PC-9 (cell line): Measurements from ENCODE around the gene PPP2R2C. TPM values are rescaled to one million over a fixed set of nuclear protein-coding genes. Genes with fewer than 3 reads are reported as not detected.

Source experiments
- BruUV-seq: library from RNA; stranded (reverse); fragments of 400-500 nt; replicated peaks from 2 replicates; lab custom pipeline; 2021; lab: Mats Ljungman, UMichigan
- CTCF ChIA-PET: fragments of 300-600 bp; sonication (Branson Sonifier 250); formaldehyde crosslinking; loops from one replicate; lab custom pipeline; 2022; ENCODE audit warnings: antibody characterized with exemption; lab: Charles Lee
- POLR2A ChIA-PET: fragments of 300-600 bp; sonication (Branson Sonifier 250); formaldehyde crosslinking; loops from one replicate; lab custom pipeline; 2022; ENCODE audit warnings: antibody characterized with exemption; ENCODE audit not compliant: unreplicated experiment; lab: Charles Lee
- DNase-seq, 2 experiments: peaks; one replicate each; pipeline versions ENCODE4 v3.0.0 to v3.0.0-alpha.2; 2015 to 2022; ENCODE audit warnings: mixed read lengths in 1 of 2
- H2AFZ ChIP-seq: fragments of 200-600 bp; sonication (generic); 2 replicates; pipeline ENCODE4 v1.8.1; 2017; ENCODE audit warnings: antibody characterized with exemption
- H3F3A ChIP-seq: fragments of 200-600 bp; sonication (generic); 2 replicates; pipeline ENCODE4 v1.8.1; 2017; ENCODE audit warnings: antibody characterized with exemption, mild to moderate bottlenecking, low read depth; ENCODE audit not compliant: insufficient read depth
- H3K27ac ChIP-seq: fragments of 200-600 bp; sonication (generic); 2 replicates; pipeline ENCODE4 v1.6.1; 2016; ENCODE audit warnings: mixed run types
- H3K27me3 ChIP-seq: fragments of 200-600 bp; sonication (generic); 2 replicates; pipeline ENCODE4 v1.6.1; 2016; ENCODE audit warnings: low read depth, mixed run types; ENCODE audit not compliant: insufficient read depth
- H3K36me3 ChIP-seq: fragments of 200-600 bp; sonication (generic); 2 replicates; pipeline ENCODE4 v1.6.1; 2016; ENCODE audit warnings: low read depth, mixed run types
- H3K4me1 ChIP-seq: fragments of 200-600 bp; sonication (generic); replicated peaks from 2 replicates; pipeline ENCODE4 v1.6.1; 2016; ENCODE audit warnings: mixed run types; ENCODE audit not compliant: insufficient read depth
- H3K4me2 ChIP-seq: fragments of 200-600 bp; sonication (generic); 2 replicates; pipeline ENCODE4 v1.6.1; 2017; ENCODE audit warnings: mixed run types
- H3K4me3 ChIP-seq: fragments of 200-600 bp; sonication (generic); 2 replicates; pipeline ENCODE4 v1.6.1; 2016; ENCODE audit warnings: mixed run types
- H3K79me2 ChIP-seq: fragments of 200-600 bp; sonication (generic); 2 replicates; pipeline ENCODE4 v1.6.1; 2017; ENCODE audit warnings: low read depth, mixed run types
- H3K9me2 ChIP-seq: fragments of 200-600 bp; sonication (generic); 2 replicates; pipeline ENCODE4 v1.8.1; 2017; ENCODE audit warnings: mild to moderate bottlenecking; ENCODE audit not compliant: insufficient read depth
- H3K9me3 ChIP-seq: fragments of 200-600 bp; sonication (generic); 2 replicates; pipeline ENCODE4 v1.8.1; 2016; ENCODE audit warnings: low read depth; ENCODE audit not compliant: insufficient read depth
- H4K20me1 ChIP-seq: fragments of 200-600 bp; sonication (generic); 2 replicates; pipeline ENCODE4 v1.8.1; 2017; ENCODE audit not compliant: insufficient read depth
- EZH2 ChIP-seq: fragments of 200-600 bp; sonication (generic); IDR thresholded peaks from 2 replicates; pipeline ENCODE4 v1.8.0; 2017; ENCODE audit warnings: antibody characterized with exemption, low read depth
- intact Hi-C: fragments of 100-400 bp; cut with micrococcal nuclease; formaldehyde crosslinking; loops from one replicate; pipeline ENCODE4 v1.10.0; 2022; ENCODE audit not compliant: unreplicated experiment
- total RNA-seq: library from RNA; stranded (reverse); gene quantifications from 2 replicates; pipeline ENCODE4 v1.2.3, GENCODE V29; 2021
- TF ChIP-seq, protein P1 (sequence below): fragments of 200-600 bp; sonication (generic); conservative IDR thresholded peaks from 2 replicates; pipeline ENCODE4 v1.6.1; 2017; ENCODE audit warnings: mixed run types, antibody characterized with exemption, mild to moderate bottlenecking, moderate library complexity

The PPP2R2C gene
- total RNA-seq, 1 experiment from 2014 or later = 40.9 TPM

DNA sequence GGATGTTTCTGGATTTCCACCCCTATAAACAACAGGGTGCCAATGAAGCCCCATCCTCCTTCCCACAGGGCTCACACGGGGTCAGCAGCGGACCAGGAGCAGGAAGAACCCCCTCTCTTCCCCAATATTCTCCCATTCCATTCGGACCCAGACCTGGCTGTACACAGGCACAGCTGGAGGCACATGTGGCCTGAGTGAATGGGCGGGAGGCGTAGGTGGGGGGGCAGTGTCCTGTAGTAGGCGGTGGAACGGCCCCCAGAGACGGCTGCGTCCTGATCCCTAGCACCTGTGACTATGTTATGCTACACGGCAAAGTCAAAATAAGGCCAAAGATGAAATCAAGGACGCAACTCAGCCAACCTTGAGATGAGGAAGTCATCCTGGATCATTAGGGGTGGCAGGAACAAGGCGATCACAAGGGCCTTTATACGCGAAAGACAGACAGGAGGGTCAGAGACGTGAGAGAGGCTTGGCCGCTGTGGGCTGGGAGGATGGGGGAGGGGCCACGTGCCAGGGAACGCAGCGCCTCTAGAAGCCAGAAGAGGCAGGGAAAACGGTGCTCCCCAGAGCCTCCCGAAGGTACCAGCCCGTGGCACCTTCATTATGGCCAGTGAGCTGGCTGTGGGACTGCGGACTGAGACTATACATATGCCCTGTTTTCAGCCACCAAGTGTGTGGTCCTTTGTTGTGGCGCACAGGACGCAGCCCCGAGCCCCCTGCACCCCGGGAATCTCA lies 127.2 kb downstream of the PPP2R2C start:
- Histone ChIP-seq H3K4me2 (no peak overlapping the region), H3K9me3 (no peaks in the 10 kb centered on the region), H3K27me3 (no peaks in the 10 kb centered on the region), H3K27ac (no peak overlapping the region; the same call in 1 of the 2 replicates), H3F3A (peaks cover 18% of the 10 kb centered on the region), H3K9me2 (no peaks in the 10 kb centered on the region), H2AFZ (no peak overlapping the region), H3K36me3 (no peaks in the 10 kb centered on the region), H3K4me3 (no peak overlapping the region), H4K20me1 (no peaks in the 10 kb centered on the region), H3K79me2 (no peaks in the 10 kb centered on the region), H3K4me1 (peaks cover 18% of the 10 kb centered on the region)
- DNase-seq = no peak
- ChIA-PET CTCF (no interaction called here), POLR2A (no interaction called here)
- intact Hi-C loops = no loop called here
- BruUV-seq = no TSS peak
- TF ChIP-seq, protein P1, sequence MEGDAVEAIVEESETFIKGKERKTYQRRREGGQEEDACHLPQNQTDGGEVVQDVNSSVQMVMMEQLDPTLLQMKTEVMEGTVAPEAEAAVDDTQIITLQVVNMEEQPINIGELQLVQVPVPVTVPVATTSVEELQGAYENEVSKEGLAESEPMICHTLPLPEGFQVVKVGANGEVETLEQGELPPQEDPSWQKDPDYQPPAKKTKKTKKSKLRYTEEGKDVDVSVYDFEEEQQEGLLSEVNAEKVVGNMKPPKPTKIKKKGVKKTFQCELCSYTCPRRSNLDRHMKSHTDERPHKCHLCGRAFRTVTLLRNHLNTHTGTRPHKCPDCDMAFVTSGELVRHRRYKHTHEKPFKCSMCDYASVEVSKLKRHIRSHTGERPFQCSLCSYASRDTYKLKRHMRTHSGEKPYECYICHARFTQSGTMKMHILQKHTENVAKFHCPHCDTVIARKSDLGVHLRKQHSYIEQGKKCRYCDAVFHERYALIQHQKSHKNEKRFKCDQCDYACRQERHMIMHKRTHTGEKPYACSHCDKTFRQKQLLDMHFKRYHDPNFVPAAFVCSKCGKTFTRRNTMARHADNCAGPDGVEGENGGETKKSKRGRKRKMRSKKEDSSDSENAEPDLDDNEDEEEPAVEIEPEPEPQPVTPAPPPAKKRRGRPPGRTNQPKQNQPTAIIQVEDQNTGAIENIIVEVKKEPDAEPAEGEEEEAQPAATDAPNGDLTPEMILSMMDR = no peak
- no peak for TF ChIP-seq EZH2

DNA sequence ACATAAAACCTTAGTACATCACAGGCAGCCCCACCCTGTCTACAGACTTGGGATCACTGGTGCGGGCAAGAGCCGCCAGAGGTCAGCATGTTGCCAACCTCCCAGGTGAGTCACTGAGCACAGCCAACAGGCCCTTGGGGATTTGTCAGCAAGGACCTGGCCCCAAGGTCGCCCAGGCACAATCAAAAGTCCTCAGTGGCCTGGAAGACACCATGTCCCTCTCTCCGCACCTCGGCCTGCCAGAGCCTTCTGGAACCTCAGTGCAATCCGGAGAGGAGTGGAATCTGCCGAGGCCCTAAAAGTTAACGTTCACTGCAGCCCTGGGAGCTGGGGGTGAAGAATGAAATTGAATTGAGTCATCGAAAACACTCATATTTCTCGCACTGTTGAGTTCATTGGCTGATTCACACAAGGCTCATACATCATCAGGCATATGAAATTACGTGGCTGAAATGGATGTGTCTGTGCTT lies 128.4 kb downstream of the PPP2R2C start:
- Histone ChIP-seq H3K9me2 (no peaks in the 10 kb centered on the region), H3K9me3 (no peaks in the 10 kb centered on the region), H3K79me2 (no peaks in the 10 kb centered on the region), H3K4me2 (peak overlapping the region; percentile 66), H3K27me3 (no peaks in the 10 kb centered on the region), H4K20me1 (no peaks in the 10 kb centered on the region), H3F3A (peaks cover 18% of the 10 kb centered on the region), H3K4me3 (peak overlapping the region; percentile 15; the same call in 1 of the 2 replicates), H3K36me3 (no peaks in the 10 kb centered on the region), H3K27ac (peak overlapping the region; percentile 46), H2AFZ (0 out of 2 replicates have a peak overlapping the region, but pooled peaks have one; percentile 1), H3K4me1 (peaks cover 18% of the 10 kb centered on the region)
- intact Hi-C loops = loop anchor here (1.0 to 5.0 kb wide), 3 partner anchors 128 to 738 kb away; partner anchors contain the start of gene PPP2R2C
- peak; percentile 74 to 84 for DNase-seq
- ChIA-PET CTCF (interaction anchor here (1.1 kb wide), 1 partner anchor 93 kb away, joined by 3 read pairs; no protein-coding TSS in a partner anchor), POLR2A (no interaction called here)
- no TSS peak for BruUV-seq
- no peak for TF ChIP-seq EZH2
- TF ChIP-seq, protein P1 = no peak; the same call in 1 of the 2 replicates

DNA sequence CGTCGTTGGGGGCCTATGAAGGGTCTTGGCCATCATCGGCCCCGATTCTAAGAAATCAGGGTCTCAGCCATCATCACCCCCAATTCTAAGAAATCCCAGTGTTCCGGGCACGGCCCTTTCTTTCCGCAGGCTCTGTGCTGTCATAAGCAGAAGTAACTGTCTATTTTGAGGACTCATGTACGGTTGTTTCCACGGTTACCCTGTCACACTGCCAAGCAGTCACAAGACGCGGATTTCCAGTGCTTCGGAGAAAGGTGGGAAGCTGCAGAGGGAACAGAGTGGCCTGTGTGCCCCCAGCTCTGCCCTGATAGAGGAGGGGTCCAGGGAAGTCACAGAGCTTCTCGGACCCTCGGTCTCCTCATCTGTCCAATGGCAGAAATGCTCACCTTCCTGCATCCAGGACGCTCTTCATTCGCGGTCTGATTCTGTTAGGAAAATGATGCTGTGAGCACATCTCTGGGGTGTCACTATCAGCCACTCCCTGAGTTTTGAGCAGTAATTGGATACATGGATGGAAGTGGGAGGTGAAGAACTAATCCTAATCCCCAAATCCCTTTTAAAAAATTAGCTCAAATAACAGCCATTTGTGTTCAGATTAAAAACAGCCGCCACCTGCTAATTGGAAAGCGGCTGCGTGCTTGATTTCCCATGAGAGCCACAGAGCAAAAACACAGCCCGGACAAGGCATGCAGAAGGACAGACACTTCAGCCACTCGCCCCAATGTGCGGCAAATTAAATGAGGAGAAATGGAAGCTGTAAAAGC lies 129.7 kb downstream of the PPP2R2C start:
- intact Hi-C loops = loop anchor here (5.0 kb wide), 2 partner anchors 130 to 740 kb away; partner anchors contain the start of gene PPP2R2C
- no peak overlapping the region for H3K27ac ChIP-seq
- CTCF ChIA-PET = interaction anchor here (0.6 to 1.1 kb wide), 4 partner anchors 10 to 728 kb away, joined by 3 to 12 read pairs (median 6); no protein-coding TSS in a partner anchor

More for the DNA sequence above, 129.7 kb downstream of the PPP2R2C start:
- Histone ChIP-seq H2AFZ (no peak overlapping the region), H3K4me1 (peaks cover 18% of the 10 kb centered on the region), H3K9me3 (no peaks in the 10 kb centered on the region), H3K79me2 (no peaks in the 10 kb centered on the region), H3K27me3 (no peaks in the 10 kb centered on the region), H3K4me2 (no peak overlapping the region), H4K20me1 (no peaks in the 10 kb centered on the region), H3K36me3 (no peaks in the 10 kb centered on the region), H3F3A (peaks cover 18% of the 10 kb centered on the region), H3K9me2 (no peaks in the 10 kb centered on the region), H3K4me3 (no peak overlapping the region)
- no TSS peak for BruUV-seq
- no peak for DNase-seq
- POLR2A ChIA-PET = no interaction called here
- no peak for TF ChIP-seq EZH2
- TF ChIP-seq, protein P1 = no peak
